HG03060 (cell line): ENCODE results near the gene EIF4E3.

Experiments
- ATAC-seq: cut with Tn5 transposase; IDR thresholded peaks from one replicate; pipeline ENCODE4 v1.9.1; 2021; ENCODE audit warnings: low read depth, moderate number of reproducible peaks; ENCODE audit not compliant: unreplicated experiment

The EIF4E3 gene

DNA sequence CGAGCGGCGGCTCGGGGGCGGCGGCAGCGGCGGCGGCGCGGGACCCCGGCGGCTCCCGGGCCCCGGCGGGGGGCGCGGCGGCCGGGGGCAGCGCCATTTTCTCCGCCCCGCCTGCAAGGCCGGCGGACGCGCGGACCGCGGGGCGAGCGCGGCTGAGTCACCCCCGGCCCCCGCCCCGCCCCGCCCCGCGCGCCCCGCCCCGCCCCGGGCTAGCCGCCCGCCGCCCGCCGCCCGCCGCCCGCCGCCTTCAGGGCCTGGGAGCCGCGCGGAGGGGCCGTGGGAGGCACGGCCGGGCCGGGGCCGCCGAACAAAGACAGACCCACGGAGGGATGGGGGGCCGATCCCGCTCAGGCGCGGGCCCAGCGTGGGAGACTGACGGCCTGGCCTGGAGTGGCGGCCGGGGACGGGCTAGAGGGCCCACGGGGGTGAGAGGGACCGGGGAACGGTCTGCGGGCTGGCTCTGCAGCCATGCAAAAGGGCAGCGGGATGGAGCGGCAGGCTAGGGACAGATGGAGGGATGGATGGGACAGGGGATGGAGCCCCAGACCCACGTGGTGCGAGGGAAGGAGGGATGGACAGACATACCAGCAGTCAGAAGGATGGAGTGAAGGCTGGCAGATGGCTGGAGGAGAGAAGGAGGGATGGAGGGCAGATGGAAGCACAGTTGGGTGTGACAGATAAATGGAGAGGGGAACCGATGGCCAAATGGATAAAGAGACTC lies at the start of gene EIF4E3:
EIF4E3 (minus strand) TSS at position 132 of the 721 bp plus-strand sequence; CDS start at position 97, 35 bp downstream.
- no peak for ATAC-seq

DNA sequence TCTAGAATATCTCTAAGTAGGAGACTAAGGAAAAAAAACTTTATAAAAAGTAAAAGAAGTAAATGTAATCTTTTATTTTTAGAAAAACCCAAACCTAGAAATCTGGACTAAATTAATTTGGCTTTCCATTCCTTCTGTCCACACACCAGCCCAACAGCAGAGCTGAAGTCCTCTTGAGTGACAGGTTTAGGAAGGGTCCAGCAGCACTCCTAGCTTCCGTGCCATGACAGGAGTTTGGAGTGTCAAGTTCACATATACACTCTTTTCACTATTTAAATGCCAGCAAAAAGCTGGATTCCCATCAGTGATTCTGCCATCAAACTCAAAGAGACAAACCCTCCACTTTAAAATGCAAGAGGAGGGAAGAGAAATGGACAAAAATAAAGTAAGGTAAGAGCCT lies 46.7 kb upstream of the EIF4E3 start:
- no peak for ATAC-seq

DNA sequence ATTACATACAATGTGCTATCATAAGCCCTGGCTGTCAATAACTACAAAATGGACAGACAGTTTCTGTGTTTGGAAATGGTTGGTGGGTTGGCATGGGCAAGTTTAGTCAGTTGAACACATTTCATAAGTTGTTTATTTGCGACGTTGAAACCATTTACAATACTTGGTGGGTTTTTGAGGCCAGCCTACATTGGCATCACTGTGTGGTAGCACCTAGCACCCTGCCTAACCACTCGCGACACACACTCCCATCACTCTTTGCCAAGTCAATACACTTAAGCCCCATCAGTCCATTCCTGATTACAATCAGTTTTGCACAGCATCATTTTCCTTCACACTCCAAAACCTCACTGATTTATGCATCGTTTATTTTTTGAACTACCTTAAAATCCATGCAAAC lies 45.9 kb upstream of the EIF4E3 start:
- no peak for ATAC-seq

DNA sequence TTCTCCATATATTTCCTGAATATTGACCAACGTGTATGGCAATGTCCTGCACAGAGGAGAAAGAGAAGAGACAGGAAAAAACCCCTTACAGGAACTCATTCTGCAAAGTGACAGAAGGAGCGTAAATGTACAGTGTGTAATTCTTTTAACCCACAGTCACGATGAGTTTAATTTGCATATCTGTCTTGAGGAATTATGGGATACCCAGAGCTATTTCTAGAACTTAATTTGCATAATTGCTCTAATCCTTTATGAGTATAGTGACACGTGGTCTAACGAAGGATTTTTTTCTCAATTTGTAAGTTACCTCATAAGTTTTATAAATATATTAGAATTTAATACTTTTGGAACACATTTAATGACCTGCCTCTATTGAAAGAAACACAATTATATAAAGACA lies 38.2 kb upstream of the EIF4E3 start:
- no peak for ATAC-seq

DNA sequence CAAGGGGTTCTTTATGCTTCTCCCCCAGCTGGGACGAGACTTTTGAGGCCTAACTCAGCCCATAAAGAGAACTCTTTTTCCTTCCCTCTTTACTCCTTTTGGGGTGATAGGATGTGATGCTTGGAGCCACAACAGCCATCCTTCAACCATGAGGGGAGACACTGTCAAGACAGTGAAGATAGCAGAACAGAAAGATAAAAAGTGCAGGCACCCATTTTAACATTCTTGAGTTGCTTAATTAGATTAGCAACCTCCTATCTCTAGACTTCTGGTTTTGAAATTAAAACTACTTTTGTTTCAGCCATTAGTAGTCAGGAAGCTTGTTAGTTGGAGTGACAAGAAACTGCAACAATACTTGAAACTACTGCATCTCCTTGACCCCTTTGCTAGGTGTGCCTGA lies 34.9 kb upstream of the EIF4E3 start:
- no peak for ATAC-seq

DNA sequence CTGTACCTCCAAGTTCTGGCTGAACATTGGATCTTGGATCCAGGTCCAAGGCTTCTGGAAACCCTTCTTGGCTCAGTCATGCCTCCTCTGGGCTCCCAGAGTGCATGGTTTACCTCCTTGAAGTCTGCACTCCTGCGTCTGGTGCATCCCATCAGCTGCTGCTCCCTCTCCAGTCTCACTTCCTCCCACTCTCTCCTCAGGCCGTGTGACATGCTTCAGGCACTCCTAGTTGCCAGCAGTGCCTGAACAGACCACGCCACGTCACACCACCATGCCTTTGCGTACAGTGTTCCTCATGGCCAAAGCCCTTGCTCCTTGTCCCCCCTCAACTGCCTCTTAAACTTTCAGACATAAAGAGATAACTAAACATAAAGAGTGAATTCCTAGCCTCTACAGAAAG lies 34.2 kb upstream of the EIF4E3 start:
- ATAC-seq = no peak

DNA sequence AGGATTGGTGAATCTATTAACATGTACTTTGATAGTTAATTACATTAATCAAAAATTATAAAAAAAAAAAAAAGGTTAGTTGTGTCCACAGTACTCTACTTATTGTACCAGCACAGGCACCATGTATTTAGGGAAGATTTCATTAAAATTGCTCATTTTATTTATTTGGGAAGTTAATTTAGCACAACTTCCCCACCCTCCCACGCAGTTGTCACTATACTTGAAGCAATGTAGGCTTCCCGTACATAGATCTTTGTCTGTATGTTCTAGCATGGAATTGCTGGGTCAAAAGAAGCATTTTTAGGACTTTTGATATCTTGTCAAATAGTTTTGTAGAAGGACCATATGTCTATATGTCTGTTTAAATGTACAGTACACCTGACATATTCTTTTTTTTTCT lies 32.9 kb upstream of the EIF4E3 start:
- no peak for ATAC-seq

DNA sequence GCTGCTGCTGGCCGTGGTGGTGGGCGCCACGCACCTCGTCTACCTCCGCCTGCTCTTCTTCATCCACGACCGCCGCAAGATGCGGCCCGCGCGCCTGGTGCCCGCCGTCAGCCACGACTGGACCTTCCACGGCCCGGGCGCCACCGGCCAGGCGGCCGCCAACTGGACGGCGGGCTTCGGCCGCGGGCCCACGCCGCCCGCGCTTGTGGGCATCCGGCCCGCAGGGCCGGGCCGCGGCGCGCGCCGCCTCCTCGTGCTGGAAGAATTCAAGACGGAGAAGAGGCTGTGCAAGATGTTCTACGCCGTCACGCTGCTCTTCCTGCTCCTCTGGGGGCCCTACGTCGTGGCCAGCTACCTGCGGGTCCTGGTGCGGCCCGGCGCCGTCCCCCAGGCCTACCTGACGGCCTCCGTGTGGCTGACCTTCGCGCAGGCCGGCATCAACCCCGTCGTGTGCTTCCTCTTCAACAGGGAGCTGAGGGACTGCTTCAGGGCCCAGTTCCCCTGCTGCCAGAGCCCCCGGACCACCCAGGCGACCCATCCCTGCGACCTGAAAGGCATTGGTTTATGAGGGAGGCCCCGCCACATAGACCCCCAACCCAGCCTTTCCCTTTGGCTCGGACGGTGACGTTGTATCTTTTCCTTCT lies 29.5 kb upstream of the EIF4E3 start:
- ATAC-seq = no peak

DNA sequence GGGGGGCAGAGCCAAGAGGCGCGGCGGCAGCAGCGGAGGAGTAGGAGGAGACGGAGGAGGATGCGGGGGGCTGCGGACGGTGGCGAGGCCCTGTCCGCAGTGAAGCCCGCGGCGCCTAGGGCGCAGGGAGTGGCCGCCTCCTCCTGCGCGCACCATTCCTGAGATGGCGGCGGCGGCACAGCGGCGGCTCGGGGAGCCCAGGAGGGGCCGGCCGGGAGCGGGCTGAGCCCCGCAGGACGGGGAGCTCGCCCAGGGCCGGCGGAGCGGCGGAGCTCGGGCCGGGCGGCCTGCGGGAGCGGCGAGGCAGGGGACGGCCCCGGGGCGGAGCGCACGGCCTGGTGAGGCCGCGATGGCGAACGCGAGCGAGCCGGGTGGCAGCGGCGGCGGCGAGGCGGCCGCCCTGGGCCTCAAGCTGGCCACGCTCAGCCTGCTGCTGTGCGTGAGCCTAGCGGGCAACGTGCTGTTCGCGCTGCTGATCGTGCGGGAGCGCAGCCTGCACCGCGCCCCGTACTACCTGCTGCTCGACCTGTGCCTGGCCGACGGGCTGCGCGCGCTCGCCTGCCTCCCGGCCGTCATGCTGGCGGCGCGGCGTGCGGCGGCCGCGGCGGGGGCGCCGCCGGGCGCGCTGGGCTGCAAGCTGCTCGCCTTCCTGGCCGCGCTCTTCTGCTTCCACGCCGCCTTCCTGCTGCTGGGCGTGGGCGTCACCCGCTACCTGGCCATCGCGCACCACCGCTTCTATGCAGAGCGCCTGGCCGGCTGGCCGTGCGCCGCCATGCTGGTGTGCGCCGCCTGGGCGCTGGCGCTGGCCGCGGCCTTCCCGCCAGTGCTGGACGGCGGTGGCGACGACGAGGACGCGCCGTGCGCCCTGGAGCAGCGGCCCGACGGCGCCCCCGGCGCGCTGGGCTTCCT lies 28.8 kb upstream of the EIF4E3 start, which contains the start of gene GPR27:
GPR27 (plus strand) TSS at position 155 of the 909 bp plus-strand sequence; CDS start at position 350, 195 bp downstream.
- no peak for ATAC-seq

DNA sequence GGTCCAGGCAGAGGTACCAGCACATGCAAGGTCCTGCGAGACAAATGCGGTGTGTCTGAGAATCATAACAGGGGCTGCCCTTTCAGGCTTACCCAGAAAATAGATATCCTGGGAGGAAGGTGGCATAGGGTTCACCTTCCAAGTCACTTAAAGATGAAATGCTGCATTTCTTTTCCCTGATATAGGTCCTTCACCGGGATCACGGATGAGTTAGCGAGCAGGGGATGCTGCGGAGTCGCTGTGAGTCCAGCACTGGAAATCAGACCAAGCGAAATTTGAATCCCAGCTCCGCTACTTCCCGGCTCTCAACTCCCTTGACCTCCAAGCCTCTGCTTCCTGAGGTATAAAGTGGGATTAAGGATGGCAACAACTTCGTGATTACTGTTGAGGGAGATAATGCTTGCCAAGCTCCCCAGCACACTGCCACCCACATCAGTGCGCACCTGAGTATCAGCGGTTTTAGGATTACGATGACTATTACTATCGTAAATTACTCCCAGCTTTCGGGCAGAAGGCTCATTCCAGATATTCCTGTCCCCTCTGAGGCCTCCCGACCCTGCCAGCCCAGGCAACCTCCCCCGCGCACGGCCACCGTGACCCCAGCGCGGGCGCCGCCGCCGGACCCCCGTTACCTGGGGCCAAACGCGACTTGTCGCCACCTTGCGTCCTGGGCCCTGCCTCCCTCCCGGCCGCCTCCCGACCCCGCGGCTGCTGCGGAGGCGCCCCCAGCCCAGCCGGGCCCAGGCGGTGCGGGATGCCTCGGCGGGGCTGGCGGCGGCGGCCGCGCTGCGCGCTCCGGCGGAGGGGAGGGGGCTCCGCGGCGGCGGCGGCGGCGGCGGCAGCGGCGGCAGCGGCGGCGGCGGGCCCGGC lies 27.9 kb upstream of the EIF4E3 start:
- ATAC-seq = no peak

DNA sequence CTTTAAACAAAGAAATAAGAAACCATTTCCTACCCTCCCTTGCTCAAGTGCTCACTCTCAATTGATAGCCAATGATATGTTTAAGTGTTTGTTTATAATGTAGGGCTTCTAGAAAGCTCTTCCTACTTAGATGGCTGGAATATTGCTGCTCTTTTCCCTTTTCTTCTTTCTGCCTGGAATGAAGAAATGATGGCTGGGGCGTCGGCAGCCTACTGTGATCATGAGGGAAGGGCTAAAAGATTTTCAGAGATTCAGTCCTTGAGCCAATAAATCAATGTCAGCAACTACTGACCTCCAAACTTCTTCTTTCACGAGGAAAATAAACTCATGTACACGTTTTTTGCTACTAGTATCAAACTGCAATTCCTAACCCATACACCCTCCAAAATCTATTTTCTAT lies 26.4 kb upstream of the EIF4E3 start:
- no peak for ATAC-seq

DNA sequence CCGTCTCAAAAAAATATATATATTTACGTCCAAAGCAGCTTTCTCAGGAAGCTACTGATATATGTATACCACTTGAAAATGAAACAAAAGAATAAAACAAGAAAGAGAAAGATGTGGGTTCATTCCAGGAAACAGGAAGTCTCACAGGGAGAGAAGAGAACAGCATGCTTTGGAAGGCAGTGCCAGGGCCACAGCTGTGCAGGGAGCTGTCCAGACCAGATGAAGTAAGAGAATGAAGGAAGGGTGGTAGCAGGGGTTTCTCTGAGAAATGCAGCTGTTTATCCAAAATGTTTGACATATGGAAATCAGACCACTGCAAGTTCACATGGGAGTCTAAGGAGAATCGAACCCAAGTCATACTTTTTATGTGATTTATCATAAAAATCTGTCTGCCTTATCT lies 19.5 kb upstream of the EIF4E3 start:
- no peak for ATAC-seq

DNA sequence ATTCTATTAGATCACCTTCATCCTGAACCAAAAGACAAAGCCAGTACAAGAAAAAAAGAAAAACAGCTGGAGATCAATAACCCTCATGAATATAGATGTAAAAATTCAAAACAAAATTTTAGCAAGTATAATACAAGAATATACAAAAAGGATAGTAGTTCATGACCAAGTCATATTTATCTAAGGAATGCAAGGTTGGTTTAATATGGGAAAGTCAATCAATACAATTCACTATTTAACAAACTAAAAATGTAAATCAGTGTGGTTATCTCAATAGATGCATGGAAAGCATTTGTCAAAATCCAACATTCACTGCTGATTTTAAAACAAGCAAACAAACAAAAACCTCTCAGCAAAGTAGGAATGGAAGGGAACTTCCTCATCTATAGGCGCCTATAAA lies 17.4 kb upstream of the EIF4E3 start:
- ATAC-seq = no peak

DNA sequence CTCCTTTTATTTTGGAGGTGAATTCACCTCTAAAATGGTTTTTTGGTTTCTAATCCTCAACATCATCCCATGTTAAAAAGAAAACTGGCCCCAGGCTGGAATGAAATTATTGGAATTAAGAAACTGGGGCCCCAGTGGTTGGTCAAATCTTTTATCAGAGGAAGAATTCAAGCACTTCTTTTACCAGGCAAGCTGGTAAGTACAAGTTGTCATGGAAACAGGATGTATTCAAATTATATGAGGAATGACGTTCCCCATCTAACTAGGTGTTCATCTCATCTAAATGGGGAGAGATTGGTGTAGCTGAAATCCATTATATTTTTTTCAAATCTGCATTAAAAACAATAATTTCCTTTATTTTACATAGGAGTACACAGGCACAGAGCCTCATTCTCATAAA lies 9.7 kb upstream of the EIF4E3 start:
- no peak for ATAC-seq

DNA sequence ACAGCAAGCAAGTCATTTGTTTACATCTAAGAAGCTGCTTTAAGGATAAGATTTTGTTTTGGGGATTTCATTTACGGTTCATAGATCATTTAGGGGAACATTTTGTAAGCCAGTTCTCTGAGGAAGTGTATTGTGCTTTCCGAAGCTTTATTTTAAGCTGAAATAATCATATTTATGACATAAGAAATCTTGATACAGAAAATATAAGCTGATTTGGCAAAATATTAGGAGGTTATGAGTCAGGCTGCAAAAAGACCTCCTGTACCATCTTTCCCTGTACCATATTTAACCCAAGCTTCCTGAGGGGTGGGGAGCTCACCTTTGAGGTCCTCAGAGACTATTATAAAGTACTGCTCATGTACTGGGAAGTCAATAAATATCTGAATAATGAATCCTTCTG lies 8.1 kb upstream of the EIF4E3 start:
- ATAC-seq = no peak

DNA sequence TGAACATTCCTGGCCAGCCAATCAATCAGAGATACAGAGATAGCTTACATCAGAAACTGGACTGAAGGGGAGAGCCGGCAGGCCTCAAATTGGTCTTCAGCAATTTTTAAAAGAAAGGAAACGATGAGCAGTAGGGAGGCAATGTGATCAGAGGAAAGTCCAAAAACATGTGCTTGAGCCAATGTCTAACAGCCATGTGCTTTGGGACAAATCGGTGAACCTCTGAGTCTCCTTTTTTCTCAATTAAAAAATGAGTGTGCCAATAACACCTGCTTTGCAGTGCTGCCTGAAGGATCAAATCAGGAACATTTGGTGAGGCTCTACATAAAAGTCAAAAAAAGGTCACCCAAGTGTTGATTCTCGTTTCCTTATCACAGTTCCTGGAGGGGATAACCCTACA lies 7.4 kb upstream of the EIF4E3 start:
- no peak for ATAC-seq

DNA sequence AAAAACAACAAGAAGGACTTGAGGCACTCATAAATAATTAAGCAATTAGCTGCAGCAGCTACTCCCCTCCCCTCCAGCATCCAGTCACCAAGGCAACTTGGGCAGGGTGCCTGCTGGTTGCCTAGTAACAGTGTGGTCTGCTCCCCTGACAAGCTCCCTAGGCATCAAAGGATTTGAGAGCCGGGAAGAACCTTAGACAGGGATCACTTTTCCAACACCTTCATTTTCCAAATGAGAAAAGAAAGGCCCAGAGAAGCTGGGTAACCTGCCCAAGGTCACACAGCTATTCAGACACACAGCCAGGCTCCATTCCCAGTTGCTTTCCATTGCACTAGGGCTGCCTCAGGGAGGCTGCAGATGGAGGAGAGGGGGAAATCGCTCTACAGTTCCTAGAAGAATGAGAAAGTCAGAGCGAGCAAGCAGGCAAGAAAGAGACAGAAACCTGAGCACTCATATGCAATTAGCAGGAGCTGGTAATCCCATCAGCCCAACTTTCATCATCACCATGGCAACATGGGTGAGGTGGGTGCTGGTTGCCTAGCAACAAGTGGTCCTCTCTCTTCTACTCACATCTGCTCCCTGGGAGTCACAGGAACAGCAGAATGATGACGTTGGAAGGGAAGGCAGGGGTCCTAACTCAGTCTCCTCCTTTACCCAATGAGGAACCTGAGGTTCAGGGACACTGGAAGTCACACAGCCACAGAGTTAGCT lies 3.6 kb upstream of the EIF4E3 start:
- no peak for ATAC-seq

DNA sequence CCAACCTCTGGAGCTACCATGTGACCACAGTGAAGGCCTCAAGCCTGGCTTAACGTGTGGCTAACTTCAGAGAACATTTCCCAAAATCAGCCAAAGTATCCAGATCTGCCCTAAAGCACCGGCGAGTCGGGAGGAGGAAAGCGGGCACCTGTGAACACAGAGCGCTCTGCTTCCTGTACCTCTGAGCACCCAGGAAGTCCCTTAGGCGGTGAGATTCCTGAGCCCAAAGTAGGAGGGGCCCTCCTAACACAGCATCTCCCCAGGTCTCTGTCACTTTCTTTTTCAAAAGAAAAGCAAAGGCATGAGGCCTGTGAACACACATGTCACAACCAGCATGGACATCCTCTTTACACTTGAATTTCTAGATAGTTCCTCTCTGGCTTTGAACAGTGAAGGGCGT lies 944 bp upstream of the EIF4E3 start:
- no peak for ATAC-seq

DNA sequence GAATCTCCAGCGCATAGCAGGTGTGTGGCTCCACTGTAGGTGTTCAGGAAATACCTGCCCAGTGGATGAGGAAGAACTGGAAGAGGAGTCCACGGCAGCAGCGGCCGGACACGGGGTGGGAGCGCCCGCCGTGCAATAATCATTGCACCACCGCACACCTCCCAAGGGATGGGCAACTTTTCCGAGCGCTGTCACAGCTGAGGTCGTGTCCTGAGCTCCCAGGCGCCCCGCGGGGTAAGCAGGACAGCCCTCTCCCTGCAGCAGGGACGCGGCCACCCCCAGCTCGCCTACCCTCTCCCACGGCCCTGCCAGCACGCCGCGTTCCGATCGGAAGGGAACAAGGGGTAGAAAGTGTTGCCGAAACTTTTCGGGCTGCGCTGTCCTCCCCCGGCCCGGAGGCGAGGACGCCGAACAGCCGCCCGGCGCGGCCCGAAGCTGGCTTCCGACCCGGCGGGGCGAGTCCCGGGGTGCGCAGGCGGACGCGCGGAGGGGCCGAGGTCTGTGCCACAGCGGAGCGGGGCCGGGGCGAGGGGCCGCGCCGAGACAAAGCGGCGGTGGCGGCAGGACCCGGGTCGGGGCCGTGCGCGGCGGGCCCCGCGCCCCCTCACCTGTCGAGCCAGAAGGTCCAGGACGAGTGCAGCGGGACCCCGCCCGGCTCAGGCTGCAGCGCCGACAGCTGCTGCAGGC lies 475 bp downstream of the EIF4E3 start:
- no peak for ATAC-seq
